H1 (cell line): ENCODE data around the gene MTARC2. TPM values are rescaled to one million over a fixed set of nuclear protein-coding genes. Genes with fewer than 3 reads are reported as not detected.

Experiments
- CHD7 ChIP-seq: fragments of 300-600 bp; sonication (generic); IDR thresholded peaks from 2 replicates; pipeline ENCODE4 v1.7.1; 2012; ENCODE audit warnings: low read length, moderate library complexity, mild to moderate bottlenecking, inconsistent platforms; ENCODE audit not compliant: insufficient replicate concordance
- polyA plus RNA-seq, 7 experiments: library from polyadenylated mRNA; depleted of rRNA in 3 of 7; stranded (reverse) in 5 of 7; unstranded in 2 of 7; fragments of >200 nt in 5 of 7; fragments of 200-250 nt in 2 of 7; gene quantifications; 1 replicate in 5 of 7; 2 replicates in 1 of 7; 4 replicates in 1 of 7; pipeline versions ENCODE4 v1.2.1 to v1.2.3, GENCODE V29; 2011 to 2013; ENCODE audit warnings: missing spikeins in 2 of 7, mixed read lengths in 2 of 7
- total RNA-seq: library from RNA; stranded (reverse); fragmentation: NEBNext Ultra II Directional; extraction: Animal tissue kit (Norgen Biotek cat#: 25700); gene quantifications from 2 replicates; pipeline ENCODE4 v1.2.1, GENCODE V29; 2021

MTARC2 gene
- total and polyA plus RNA-seq, 2 of the 8 experiments (the other 6 are each of a cell fraction or from before 2014, with no cell fraction given): 7.2 to 7.9 TPM

GRCh38 chr1:220818421-220819173 is 70.5 kb downstream of the MTARC2 start (continued):
- peak; percentile 36 for TF ChIP-seq CHD7
